GM19467 (cell line): ENCODE results near the gene PPP1R36.
"Not testable (repeated sequence)": the region's sequence is repeated elsewhere in the genome, so short reads cannot be mapped to it uniquely, and the experiment has no call there.

ENCODE experiments used
- ATAC-seq: cut with Tn5 transposase; IDR thresholded peaks from one replicate; pipeline ENCODE4 v1.9.1; 2021; ENCODE audit warnings: mild to moderate bottlenecking, moderate library complexity; ENCODE audit not compliant: unreplicated experiment

Gene PPP1R36

GRCh38 chr14:64549791-64550620 lies at the start of gene PPP1R36:
Gene PPP1R36, plus strand, starts transcription at chr14:64549961. Its CDS starts 37 bp downstream, at chr14:64549998.
- ATAC-seq: no peak

GRCh38 chr14:64500088-64500487 lies 49.7 kb upstream of the PPP1R36 start:
- ATAC-seq: no peak

- no peak for ATAC-seq
Observed at GRCh38 chr14:64501411-64502171, 48.2 kb upstream of the PPP1R36 start.

GRCh38 chr14:64502456-64502855 lies 47.3 kb upstream of the PPP1R36 start:
- no peak for ATAC-seq

- ATAC-seq: peak; percentile 0
Observed at GRCh38 chr14:64502887-64503433, 46.8 kb upstream of the PPP1R36 start.

GRCh38 chr14:64503434-64504309 lies 46.1 kb upstream of the PPP1R36 start, which contains the start of gene ZBTB25:
Gene ZBTB25, minus strand, starts transcription at chr14:64503838. Its CDS starts 13,305 bp downstream, at chr14:64490533.
- ATAC-seq: peak; percentile 57

GRCh38 chr14:64504310-64504896 lies 45.4 kb upstream of the PPP1R36 start, which contains the start of gene ZBTB1:
Gene ZBTB1, plus strand, starts transcription at chr14:64504770. Its CDS starts 16,735 bp downstream, at chr14:64521505.
- peak; percentile 23 for ATAC-seq

- peak; percentile 15 for ATAC-seq
Observed at GRCh38 chr14:64504897-64505794, 44.6 kb upstream of the PPP1R36 start.

GRCh38 chr14:64506721-64507120 lies 43.0 kb upstream of the PPP1R36 start:
- no peak for ATAC-seq

- no peak for ATAC-seq
Observed at GRCh38 chr14:64507376-64508156, 42.2 kb upstream of the PPP1R36 start.

- no peak for ATAC-seq
Observed at GRCh38 chr14:64508215-64508776, 41.5 kb upstream of the PPP1R36 start.

GRCh38 chr14:64509036-64509435 lies 40.7 kb upstream of the PPP1R36 start:
- no peak for ATAC-seq

GRCh38 chr14:64510825-64511671 lies 38.7 kb upstream of the PPP1R36 start:
- no peak for ATAC-seq

GRCh38 chr14:64513271-64513670 lies 36.5 kb upstream of the PPP1R36 start:
- ATAC-seq: no peak

GRCh38 chr14:64515053-64515452 lies 34.7 kb upstream of the PPP1R36 start:
- no peak for ATAC-seq

- no peak for ATAC-seq
Observed at GRCh38 chr14:64516969-64517368, 32.8 kb upstream of the PPP1R36 start.

- not testable (repeated sequence) for ATAC-seq
Observed at GRCh38 chr14:64517667-64518066, 32.1 kb upstream of the PPP1R36 start.
